OCI-LY1 (cell line): ENCODE results near the gene GSK3A.
A peak's percentile ranks its signal among the peaks of the same experiment; 100 is the strongest.

Source experiments
- H2AFZ ChIP-seq: fragments of 200-600 bp; sonication (generic), shearing (Covaris generic); 2 replicates; pipeline ENCODE4 v1.6.0; 2014; ENCODE audit warnings: antibody characterized with exemption, mild to moderate bottlenecking, low read length
- H3F3A ChIP-seq: fragments of 200-600 bp; sonication (generic), shearing (Covaris generic); 2 replicates; pipeline ENCODE4 v1.6.0; 2014; ENCODE audit warnings: mild to moderate bottlenecking, antibody characterized with exemption, low read length, moderate library complexity; ENCODE audit not compliant: insufficient read depth
- H3K27ac ChIP-seq: fragments of 200-600 bp; sonication (generic); 2 replicates; pipeline ENCODE4 v1.5.1; 2014; ENCODE audit warnings: low read length, mixed run types, mild to moderate bottlenecking, low read depth; ENCODE audit not compliant: poor library complexity, severe bottlenecking
- H3K27me3 ChIP-seq: fragments of 200-600 bp; sonication (generic); 2 replicates; pipeline ENCODE4 v1.6.0; 2014; ENCODE audit warnings: antibody characterized with exemption, mild to moderate bottlenecking, low read length, moderate library complexity; ENCODE audit not compliant: insufficient read depth
- H3K36me3 ChIP-seq: fragments of 200-600 bp; sonication (generic); 2 replicates; pipeline ENCODE4 v1.6.1; 2014; ENCODE audit warnings: mild to moderate bottlenecking, antibody characterized with exemption, low read length, moderate library complexity, mixed read lengths; ENCODE audit not compliant: insufficient read depth
- H3K4me1 ChIP-seq: fragments of 200-600 bp; sonication (generic); 2 replicates; pipeline ENCODE4 v1.5.1; 2014; ENCODE audit warnings: mild to moderate bottlenecking, low read length, moderate library complexity; ENCODE audit not compliant: insufficient read depth, severe bottlenecking
- H3K4me2 ChIP-seq: fragments of 200-600 bp; sonication (generic), shearing (Covaris generic); 2 replicates; pipeline ENCODE4 v1.6.1; 2014; ENCODE audit warnings: low read length
- H3K4me3 ChIP-seq: fragments of 200-600 bp; sonication (generic); 2 replicates; pipeline ENCODE4 v1.5.1; 2014; ENCODE audit warnings: low read length, low read depth, mild to moderate bottlenecking, mixed read lengths; ENCODE audit not compliant: poor library complexity, severe bottlenecking
- H3K79me2 ChIP-seq: fragments of 200-600 bp; shearing (Covaris generic); 2 replicates; pipeline ENCODE4 v1.6.1; 2016; ENCODE audit warnings: mixed run types, low read length, mixed read lengths; ENCODE audit not compliant: insufficient read depth
- H3K9ac ChIP-seq: fragments of 200-600 bp; sonication (generic), shearing (Covaris generic); 2 replicates; pipeline ENCODE4 v1.6.1; 2014; ENCODE audit warnings: mild to moderate bottlenecking, low read length, mixed read lengths
- H3K9me2 ChIP-seq: fragments of 200-600 bp; sonication (generic), shearing (Covaris generic); 2 replicates; pipeline ENCODE4 v1.6.1; 2014; ENCODE audit warnings: low read depth, mild to moderate bottlenecking, low read length, mixed read lengths
- H3K9me3 ChIP-seq: fragments of 200-600 bp; shearing (Covaris generic); 2 replicates; pipeline ENCODE4 v1.6.1; 2014; ENCODE audit warnings: low read length, mixed read lengths
- H4K20me1 ChIP-seq: fragments of 200-600 bp; sonication (generic), shearing (Covaris generic); 2 replicates; pipeline ENCODE4 v1.6.0; 2016; ENCODE audit warnings: mild to moderate bottlenecking, low read length; ENCODE audit not compliant: insufficient read depth
- EZH2 ChIP-seq: fragments of 200-600 bp; sonication (generic), shearing (Covaris generic); IDR thresholded peaks from 2 replicates; pipeline ENCODE4 v1.8.0; 2017; ENCODE audit warnings: borderline replicate concordance, mixed run types, mild to moderate bottlenecking, antibody characterized with exemption, low read length, moderate library complexity, mixed read lengths
- TF ChIP-seq, protein P1 (sequence below): fragments of 200-600 bp; sonication (generic), shearing (Covaris generic); IDR thresholded peaks from 2 replicates; pipeline ENCODE4 v1.5.1; 2017; ENCODE audit warnings: mild to moderate bottlenecking, antibody characterized with exemption, low read length, moderate library complexity, mixed read lengths

The GSK3A gene

DNA sequence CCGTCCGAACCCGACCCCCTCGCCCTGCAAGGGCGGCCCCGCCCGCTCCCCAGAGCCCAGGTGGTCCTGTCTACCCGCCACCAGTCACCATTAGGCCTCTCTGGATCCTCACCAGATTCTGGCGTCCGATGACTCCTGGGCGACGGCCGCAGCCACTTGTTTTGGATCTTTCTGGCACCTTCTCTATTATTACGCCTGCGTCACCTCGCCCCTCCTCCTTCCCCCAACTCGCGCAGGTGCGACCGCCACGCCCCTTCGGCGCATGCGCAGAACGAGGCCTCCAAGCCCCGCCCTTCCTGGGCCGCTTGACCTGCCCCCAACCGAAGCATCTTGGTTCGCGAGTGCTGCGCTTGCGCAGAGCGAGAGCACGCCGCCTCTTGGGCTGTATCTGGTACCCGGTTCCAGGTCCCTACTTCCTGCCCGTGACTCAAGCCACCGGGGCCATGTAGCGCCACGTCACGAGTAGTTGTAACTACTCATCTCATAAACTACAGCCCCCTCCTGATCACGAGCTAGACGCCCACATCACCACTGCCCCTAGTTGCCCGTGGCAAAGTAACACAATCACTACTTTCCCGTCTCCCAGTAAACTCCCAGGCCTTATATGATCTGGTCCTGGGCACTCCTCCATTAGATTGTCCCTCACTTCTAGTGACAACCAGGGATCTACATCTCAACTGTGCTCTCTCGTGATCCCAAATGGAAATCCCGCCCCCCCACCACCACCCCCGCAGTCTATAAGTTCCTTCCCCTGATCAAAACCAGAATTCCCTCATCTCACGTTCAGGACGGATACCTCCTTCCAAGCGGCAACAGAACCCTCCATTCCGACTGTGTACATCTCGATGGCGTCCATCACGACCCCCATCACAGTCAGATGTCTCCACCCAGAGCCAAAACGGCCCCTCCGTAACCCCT lies 24.6 kb downstream of the GSK3A start, which contains the start of gene DEDD2:
Gene DEDD2, minus strand, starts transcription at position 158 of the 918 bp plus-strand sequence. CDS start 670 bp downstream, outside the sequence.
- Histone ChIP-seq H3K36me3 (peaks cover 27% of the 10 kb centered on the region), H2AFZ (no peak within 1 kb of the TSS)

DNA sequence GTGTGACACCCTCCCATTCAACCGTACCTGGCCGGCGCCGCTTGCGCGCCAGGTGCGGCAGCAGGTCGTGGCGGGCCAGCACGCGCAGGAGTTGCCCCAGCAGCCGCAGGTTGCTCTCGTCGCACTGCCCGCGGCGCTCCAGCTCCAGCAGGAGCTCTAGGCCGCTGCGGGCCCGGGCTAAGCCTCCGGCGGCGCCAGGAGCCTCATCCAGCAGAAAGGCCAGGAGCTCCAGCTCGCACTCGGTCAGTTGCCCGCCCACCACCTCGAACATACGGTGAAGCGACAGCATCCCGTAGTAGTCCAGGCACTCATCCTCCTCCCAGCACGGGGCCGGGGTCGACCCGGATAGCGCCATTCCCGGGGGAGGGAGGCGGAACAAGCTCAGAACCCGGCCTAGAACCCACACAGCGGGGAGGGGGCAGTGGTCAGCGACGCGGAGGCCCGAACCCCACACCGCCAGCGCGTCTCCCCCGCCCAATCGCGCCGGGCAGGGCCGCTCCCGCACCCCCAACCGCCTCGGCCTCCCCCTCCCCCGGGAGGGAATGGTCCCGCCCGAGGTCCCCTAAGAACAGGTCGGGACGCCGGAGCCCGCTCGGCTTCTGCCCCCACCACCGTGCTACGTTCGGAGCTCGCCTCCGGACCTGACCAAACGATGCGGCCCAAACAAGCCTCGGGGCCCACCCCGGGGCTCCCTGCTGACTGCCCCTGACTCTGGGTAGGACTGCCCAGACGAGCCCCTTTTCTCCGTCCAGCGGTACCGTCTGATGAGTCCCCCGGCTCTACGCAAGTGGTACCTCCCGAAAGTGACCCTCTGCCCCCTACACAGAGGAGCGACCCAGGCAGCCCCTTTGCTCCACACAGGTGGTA lies 25.5 kb downstream of the GSK3A start:
- peaks cover 43% of the 10 kb centered on the region for H3K4me1 ChIP-seq
- H3K9ac ChIP-seq: peak overlapping the region; percentile 83
- peak overlapping the region; percentile 88 for H3K4me2 ChIP-seq
- H3K36me3 ChIP-seq: peaks cover 32% of the 10 kb centered on the region
- H3K27ac ChIP-seq: peak overlapping the region; percentile 68
- H3K4me3 ChIP-seq: peak overlapping the region; percentile 87
- no peaks in the 10 kb centered on the region for H4K20me1 ChIP-seq
- H3K27me3 ChIP-seq: no peaks in the 10 kb centered on the region
- no peaks in the 10 kb centered on the region for H3F3A ChIP-seq
- no peak overlapping the region for H2AFZ ChIP-seq
- no peaks in the 10 kb centered on the region for H3K9me3 ChIP-seq
- TF ChIP-seq, protein P1, sequence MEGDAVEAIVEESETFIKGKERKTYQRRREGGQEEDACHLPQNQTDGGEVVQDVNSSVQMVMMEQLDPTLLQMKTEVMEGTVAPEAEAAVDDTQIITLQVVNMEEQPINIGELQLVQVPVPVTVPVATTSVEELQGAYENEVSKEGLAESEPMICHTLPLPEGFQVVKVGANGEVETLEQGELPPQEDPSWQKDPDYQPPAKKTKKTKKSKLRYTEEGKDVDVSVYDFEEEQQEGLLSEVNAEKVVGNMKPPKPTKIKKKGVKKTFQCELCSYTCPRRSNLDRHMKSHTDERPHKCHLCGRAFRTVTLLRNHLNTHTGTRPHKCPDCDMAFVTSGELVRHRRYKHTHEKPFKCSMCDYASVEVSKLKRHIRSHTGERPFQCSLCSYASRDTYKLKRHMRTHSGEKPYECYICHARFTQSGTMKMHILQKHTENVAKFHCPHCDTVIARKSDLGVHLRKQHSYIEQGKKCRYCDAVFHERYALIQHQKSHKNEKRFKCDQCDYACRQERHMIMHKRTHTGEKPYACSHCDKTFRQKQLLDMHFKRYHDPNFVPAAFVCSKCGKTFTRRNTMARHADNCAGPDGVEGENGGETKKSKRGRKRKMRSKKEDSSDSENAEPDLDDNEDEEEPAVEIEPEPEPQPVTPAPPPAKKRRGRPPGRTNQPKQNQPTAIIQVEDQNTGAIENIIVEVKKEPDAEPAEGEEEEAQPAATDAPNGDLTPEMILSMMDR: no peak
- no peak for TF ChIP-seq EZH2
- no peaks in the 10 kb centered on the region for H3K9me2 ChIP-seq
- peaks cover 48% of the 10 kb centered on the region for H3K79me2 ChIP-seq

More for the DNA sequence above, 24.6 kb downstream of the GSK3A start, which contains the start of gene DEDD2:
- Histone ChIP-seq H3K4me3 (peak within 1 kb of the TSS; percentile 87), H3F3A (no peaks in the 10 kb centered on the region), H3K9me2 (no peaks in the 10 kb centered on the region), H3K9me3 (no peaks in the 10 kb centered on the region), H3K27me3 (no peaks in the 10 kb centered on the region), H3K79me2 (peaks cover 48% of the 10 kb centered on the region), H3K9ac (peak within 1 kb of the TSS; percentile 83), H3K27ac (peak within 1 kb of the TSS; percentile 75), H3K4me2 (peak within 1 kb of the TSS; percentile 88), H3K4me1 (peaks cover 43% of the 10 kb centered on the region), H4K20me1 (no peaks in the 10 kb centered on the region)
- no peak for TF ChIP-seq EZH2
- TF ChIP-seq, protein P1: no peak

- Histone ChIP-seq H3K9me2 (no peaks in the 10 kb centered on the region), H3K9me3 (no peaks in the 10 kb centered on the region), H3K27me3 (no peaks in the 10 kb centered on the region), H4K20me1 (no peaks in the 10 kb centered on the region), H3K36me3 (peaks cover 43% of the 10 kb centered on the region), H3K4me1 (peaks cover 35% of the 10 kb centered on the region), H3K27ac (no peak overlapping the region), H3K4me2 (no peak overlapping the region), H3K9ac (no peak overlapping the region; the same call in 1 of the 2 replicates), H3K4me3 (no peak overlapping the region), H2AFZ (no peak overlapping the region), H3K79me2 (peaks cover 34% of the 10 kb centered on the region), H3F3A (no peaks in the 10 kb centered on the region)
- TF ChIP-seq, protein P1: no peak
- no peak for TF ChIP-seq EZH2
Measured at GRCh38 chr19:42214810-42215485, 27.5 kb downstream of the GSK3A start.
